Breast epithelium (tissue), 4 donors: ENCODE measurements around the gene OR51A2. TPM values are rescaled to one million over a fixed set of nuclear protein-coding genes. Genes with fewer than 3 reads are reported as not detected.

ENCODE experiments used
- DNase-seq, 2 donors: peaks; one replicate each; pipeline ENCODE4 v3.0.0-alpha.2; 2019; ENCODE audit warnings: low spot score in 2 of 2
- H3K27ac ChIP-seq, 2 donors: fragments of 200-600 bp; sonication (generic) in 1 of 2; one replicate each; pipeline ENCODE4 v1.5.1; 2016 to 2019; ENCODE audit warnings: mild to moderate bottlenecking in 1 of 2
- H3K27me3 ChIP-seq, 2 donors: fragments of 200-600 bp; sonication (generic) in 1 of 2; one replicate each; pipeline versions ENCODE4 v1.5.1 to v1.6.0; 2017 to 2019; ENCODE audit warnings: control low read depth in 1 of 2, mild to moderate bottlenecking in 1 of 2
- H3K36me3 ChIP-seq: fragments of 200-600 bp; one replicate; pipeline ENCODE4 v1.5.1; 2019
- H3K4me1 ChIP-seq, 2 donors: fragments of 200-600 bp; sonication (generic); one replicate each; pipeline ENCODE4 v1.5.1; 2016 to 2019; ENCODE audit warnings: control low read depth in 1 of 2
- H3K4me3 ChIP-seq, 3 donors: fragments of 200-600 bp; sonication (generic); 1 replicate in 2 of 3; 2 replicates in 1 of 3; pipeline ENCODE4 v1.5.1; 2016 to 2019; ENCODE audit warnings: mild to moderate bottlenecking in 3 of 3, moderate library complexity in 2 of 3
- H3K9me3 ChIP-seq, 2 donors: fragments of 200-600 bp; sonication (generic) in 1 of 2; one replicate each; pipeline ENCODE4 v1.5.1; 2016 to 2019; ENCODE audit warnings: control low read depth in 1 of 2
- CTCF ChIP-seq, 3 donors: fragments of 450-650 bp; IDR thresholded peaks; one replicate each; pipeline ENCODE4 v1.5.1; 2016 to 2017; ENCODE audit warnings: antibody characterized with exemption in 3 of 3, mild to moderate bottlenecking in 3 of 3, moderate library complexity in 3 of 3
- POLR2A ChIP-seq: fragments of 450-650 bp; IDR thresholded peaks from one replicate; pipeline ENCODE4 v1.6.1; 2016; ENCODE audit warnings: antibody characterized with exemption, mild to moderate bottlenecking, moderate library complexity
- POLR2AphosphoS5 ChIP-seq, 3 donors: sonication (generic); formaldehyde crosslinking; IDR thresholded peaks; one replicate each; pipeline ENCODE4 v1.6.1; 2017; ENCODE audit warnings: antibody characterized with exemption in 3 of 3
- intact Hi-C: fragments of 100-400 bp; cut with DNase I; formaldehyde crosslinking; loops from one replicate; pipeline ENCODE4 v1.15.1; 2023; ENCODE audit warnings: low total_unique reads
- total RNA-seq, 3 donors: library from RNA; depleted of rRNA; stranded (reverse); fragments of >200 nt; gene quantifications; one replicate each; pipeline ENCODE4 v1.1.0, GENCODE V29; 2016

Gene OR51A2
- total RNA-seq, 3 donors from 2014 or later, result not detected

- TF ChIP-seq POLR2AphosphoS5 (IDR thresholded peaks at IDR 0.05), result no peak
- no peak for TF ChIP-seq CTCF (IDR thresholded peaks at IDR 0.05)
- TF ChIP-seq POLR2A, result no peak
- Histone ChIP-seq H3K36me3 (no peaks in the 10 kb centered on the region), H3K27me3 (no peaks in the 10 kb centered on the region), H3K4me1 (no peaks in the 10 kb centered on the region), H3K9me3 (no peaks in the 10 kb centered on the region), H3K4me3 (no peak overlapping the region), H3K27ac (no peak overlapping the region)
- no peak for DNase-seq
- intact Hi-C loops, result no loop called here
Observed at GRCh38 chr11:4982678-4983077, 27.2 kb upstream of the OR51A2 start.

- Histone ChIP-seq H3K9me3 (no peaks in the 10 kb centered on the region), H3K27ac (no peak overlapping the region), H3K36me3 (no peaks in the 10 kb centered on the region), H3K27me3 (no peaks in the 10 kb centered on the region), H3K4me3 (no peak overlapping the region), H3K4me1 (no peaks in the 10 kb centered on the region)
- no peak for DNase-seq
- no peak for TF ChIP-seq CTCF (IDR thresholded peaks at IDR 0.05)
- TF ChIP-seq POLR2A, result no peak
- TF ChIP-seq POLR2AphosphoS5 (IDR thresholded peaks at IDR 0.05), result no peak
- intact Hi-C loops, result no loop called here
Observed at GRCh38 chr11:4979036-4979435, 23.5 kb upstream of the OR51A2 start.

GRCh38 chr11:4975436-4975835 is 19.9 kb upstream of the OR51A2 start:
- H3K4me1 ChIP-seq, result no peaks in the 10 kb centered on the region

GRCh38 chr11:4962816-4963215 is 7.3 kb upstream of the OR51A2 start:
- Histone ChIP-seq H3K4me1 (no peaks in the 10 kb centered on the region), H3K4me3 (no peak overlapping the region), H3K36me3 (no peaks in the 10 kb centered on the region), H3K27ac (no peak overlapping the region), H3K27me3 (no peaks in the 10 kb centered on the region), H3K9me3 (no peaks in the 10 kb centered on the region)
- TF ChIP-seq POLR2A (no peak), CTCF (IDR thresholded peaks at IDR 0.05) (no peak), POLR2AphosphoS5 (IDR thresholded peaks at IDR 0.05) (no peak)
- intact Hi-C loops, result no loop called here
- DNase-seq, result no peak

More at GRCh38 chr11:4975436-4975835, 19.9 kb upstream of the OR51A2 start:
- no peak overlapping the region for H3K4me3 ChIP-seq
- TF ChIP-seq CTCF (IDR thresholded peaks at IDR 0.05), result no peak
- no peak for TF ChIP-seq POLR2A
- TF ChIP-seq POLR2AphosphoS5 (IDR thresholded peaks at IDR 0.05), result no peak
- no peak overlapping the region for H3K27ac ChIP-seq
- intact Hi-C loops, result no loop called here
- H3K36me3 ChIP-seq, result no peaks in the 10 kb centered on the region
- H3K9me3 ChIP-seq, result no peaks in the 10 kb centered on the region
- H3K27me3 ChIP-seq, result no peaks in the 10 kb centered on the region
- no peak for DNase-seq

GRCh38 chr11:4960877-4961276 is 5.4 kb upstream of the OR51A2 start:
- no peak for DNase-seq
- Histone ChIP-seq H3K4me3 (no peak overlapping the region), H3K9me3 (no peaks in the 10 kb centered on the region), H3K27me3 (no peaks in the 10 kb centered on the region), H3K27ac (no peak overlapping the region), H3K36me3 (no peaks in the 10 kb centered on the region), H3K4me1 (no peaks in the 10 kb centered on the region)
- no peak for TF ChIP-seq POLR2A
- TF ChIP-seq CTCF (IDR thresholded peaks at IDR 0.05), result no peak
- TF ChIP-seq POLR2AphosphoS5 (IDR thresholded peaks at IDR 0.05), result no peak
- intact Hi-C loops, result no loop called here
